ENCODE measurements around the gene TMTC1. TPM values are rescaled to one million over a fixed set of nuclear protein-coding genes. Genes with fewer than 3 reads are reported as not detected.

The TMTC1 gene
- total and polyA plus RNA-seq, 9 of the 15 experiments (the other 6 are each of a cell fraction or from before 2014, with no cell fraction given) = under 0.01 to 0.18 (median 0.06) TPM; not detected in 2

GRCh38 chr12:29521951-29522350, 261.8 kb downstream of the TMTC1 start (continued):
- TF ChIP-seq ZBTB40 (IDR thresholded peaks at IDR 0.05) = no peak
- no peak for TF ChIP-seq ZBTB40 (CRISPR knock-in tag; IDR thresholded peaks at IDR 0.05)
- TF ChIP-seq RBM25 (IDR thresholded peaks at IDR 0.05; ENCODE audit: low read depth, low read length, severe bottlenecking) = no peak
- TF ChIP-seq ZNF165 (CRISPR knock-in tag; IDR thresholded peaks at IDR 0.05; ENCODE audit: borderline replicate concordance) = no peak
- TF ChIP-seq HMGXB4 (CRISPR knock-in tag; IDR thresholded peaks at IDR 0.05) = no peak
- TF ChIP-seq KLF1 (tag; IDR thresholded peaks at IDR 0.05) = no peak
- TF ChIP-seq STAT5B (CRISPR knock-in tag; IDR thresholded peaks at IDR 0.05) = no peak
- TF ChIP-seq SETDB1 (IDR thresholded peaks at IDR 0.05; ENCODE audit: low read length) = no peak
- no peak for TF ChIP-seq ZNF740 (CRISPR knock-in tag; IDR thresholded peaks at IDR 0.05)
- no peak for TF ChIP-seq ZNF740 (tag; IDR thresholded peaks at IDR 0.05)
- no peak for TF ChIP-seq ZNF280A (IDR thresholded peaks at IDR 0.05; ENCODE audit: low read depth, partially characterized antibody)
- TF ChIP-seq THRAP3 (IDR thresholded peaks at IDR 0.05; ENCODE audit: borderline replicate concordance) = no peak
- no peak for TF ChIP-seq ZBED1 (IDR thresholded peaks at IDR 0.05)

Data from K562 (cell line).